HCT116 (cell line): Measurements from ENCODE around the gene TCERG1L. TPM values are rescaled to one million over a fixed set of nuclear protein-coding genes. Genes with fewer than 3 reads are reported as not detected.

ENCODE experiments used
- ATAC-seq: fragments of 200-7000 bp; cut with Tn5 transposase; 2 replicates; pipeline ENCODE4 v1.9.1; 2020; ENCODE audit warnings: mild to moderate bottlenecking, moderate library complexity
- BruUV-seq: library from RNA; stranded (reverse); fragments of 400-500 nt; replicated peaks from 2 replicates; lab custom pipeline; 2021; lab: Mats Ljungman, UMichigan
- CTCF ChIA-PET: fragments of 300-600 bp; sonication (Branson Sonifier 250); formaldehyde crosslinking; loops from one replicate; lab custom pipeline; 2021; ENCODE audit warnings: antibody characterized with exemption; lab: Charles Lee
- POLR2A ChIA-PET: fragments of 300-600, 350-600 bp; sonication (Branson Sonifier 250); formaldehyde crosslinking; loops from one replicate; lab custom pipeline; 2021; ENCODE audit warnings: antibody characterized with exemption; lab: Charles Lee
- RAD21 ChIA-PET, 2 experiments: fragments of 300-600 bp; sonication (Branson Sonifier 250); formaldehyde crosslinking; loops; one replicate each; lab custom pipeline; 2023; ENCODE audit warnings: low total read pairs in 2 of 2; ENCODE audit not compliant: uncharacterized antibody in 2 of 2, unreplicated experiment in 2 of 2, low non-redundant PET in 1 of 2; lab: Charles Lee
- DNase-seq: peaks from one replicate; pipeline ENCODE4 v3.0.0-alpha.2; 2010; ENCODE audit warnings: low read depth, low spot score
- H2AFZ ChIP-seq: fragments of 200-600 bp; shearing (Covaris generic), sonication (generic); 2 replicates; pipeline ENCODE4 v1.6.1; 2017; ENCODE audit warnings: low read depth, mixed run types, mixed read lengths, antibody characterized with exemption, low read length; ENCODE audit not compliant: poor library complexity, severe bottlenecking
- H3K27ac ChIP-seq: 2 replicates; pipeline ENCODE4 v1.5.1; 2012; ENCODE audit warnings: low read depth, low read length
- H3K27me3 ChIP-seq: fragments of 200-600 bp; sonication (generic); 2 replicates; pipeline ENCODE4 v1.6.1; 2016; ENCODE audit warnings: mixed run types, low read length, mixed read lengths; ENCODE audit not compliant: insufficient read depth
- H3K36me3 ChIP-seq, 2 experiments: fragments of 200-500 bp in 1 of 2; fragments of 200-600 bp in 1 of 2; sonication (Bioruptor generic) in 1 of 2; sonication (generic) in 1 of 2; 2 replicates each; pipeline versions ENCODE4 v1.5.1 to v1.6.1; 2014 to 2016; ENCODE audit warnings: low read length in 2 of 2, inconsistent platforms in 1 of 2, mixed read lengths in 1 of 2, mixed run types in 1 of 2; ENCODE audit not compliant: insufficient read depth in 2 of 2, control insufficient read depth in 1 of 2
- H3K4me1 ChIP-seq, 2 experiments: fragments of 200-600 bp in 1 of 2; sonication (generic) in 1 of 2; 2 replicates each; pipeline versions ENCODE4 v1.5.1 to v1.6.1; 2012 to 2017; ENCODE audit warnings: low read length in 2 of 2, inconsistent platforms in 1 of 2, mild to moderate bottlenecking in 1 of 2, mixed read lengths in 1 of 2, mixed run types in 1 of 2, moderate library complexity in 1 of 2; ENCODE audit not compliant: insufficient read depth in 2 of 2, control insufficient read depth in 1 of 2
- H3K4me2 ChIP-seq: fragments of 200-600 bp; sonication (generic); 2 replicates; pipeline ENCODE4 v1.6.1; 2017; ENCODE audit warnings: mixed run types, low read length, mixed read lengths
- H3K4me3 ChIP-seq, 2 experiments: fragments of 200-600 bp in 1 of 2; sonication (generic) in 1 of 2; replicated peaks in 1 of 2; 2 replicates each; pipeline ENCODE4 v1.5.1; 2011 to 2016; ENCODE audit warnings: low read length in 2 of 2, control low read depth in 1 of 2, low read depth in 1 of 2, mild to moderate bottlenecking in 1 of 2, mixed read lengths in 1 of 2, mixed run types in 1 of 2
- H3K79me2 ChIP-seq: fragments of 200-600 bp; sonication (generic); 2 replicates; pipeline ENCODE4 v1.6.1; 2017; ENCODE audit warnings: mild to moderate bottlenecking, mixed run types, low read length, moderate library complexity, mixed read lengths; ENCODE audit not compliant: insufficient read depth
- H3K9ac ChIP-seq: fragments of 200-600 bp; sonication (generic); 2 replicates; pipeline ENCODE4 v1.6.1; 2016; ENCODE audit warnings: low read length, mixed read lengths
- H3K9me2 ChIP-seq: fragments of 200-600 bp; sonication (generic), shearing (Covaris generic); 2 replicates; pipeline ENCODE4 v1.6.1; 2017; ENCODE audit warnings: mixed run types, mild to moderate bottlenecking, moderate library complexity; ENCODE audit not compliant: insufficient read depth
- H3K9me3 ChIP-seq, 2 experiments: fragments of 200-500 bp in 1 of 2; fragments of 200-600 bp in 1 of 2; sonication (Bioruptor generic) in 1 of 2; sonication (generic) in 1 of 2; 2 replicates each; pipeline ENCODE4 v1.6.1; 2014 to 2017; ENCODE audit warnings: low read length in 2 of 2, mixed read lengths in 2 of 2, inconsistent platforms in 1 of 2, low read depth in 1 of 2, mild to moderate bottlenecking in 1 of 2, mixed run types in 1 of 2, moderate library complexity in 1 of 2; ENCODE audit not compliant: control insufficient read depth in 1 of 2, insufficient read depth in 1 of 2
- H4K20me1 ChIP-seq: fragments of 200-600 bp; sonication (generic), shearing (Covaris generic); 2 replicates; pipeline ENCODE4 v1.6.1; 2017; ENCODE audit warnings: mixed run types, mild to moderate bottlenecking, moderate library complexity; ENCODE audit not compliant: insufficient read depth
- ATF3 ChIP-seq: IDR thresholded peaks from 2 replicates; pipeline ENCODE4 v1.6.1; 2012
- POLR2A ChIP-seq: IDR thresholded peaks from 2 replicates; pipeline ENCODE4 v1.7.0; 2011; ENCODE audit warnings: borderline replicate concordance; ENCODE audit not compliant: insufficient read depth, insufficient read length; ENCODE audit errors: extremely low read depth
- RAD21 ChIP-seq: IDR thresholded peaks from 2 replicates; pipeline ENCODE4 v1.6.1; 2012; ENCODE audit warnings: low read depth, mild to moderate bottlenecking
- SRF ChIP-seq: IDR thresholded peaks from 2 replicates; pipeline ENCODE4 v1.6.1; 2012; ENCODE audit warnings: low read depth
- TCF7L2 ChIP-seq: IDR thresholded peaks from 2 replicates; pipeline ENCODE4 v1.7.0; 2011; ENCODE audit warnings: borderline replicate concordance, inconsistent platforms; ENCODE audit not compliant: insufficient read depth, insufficient read length; ENCODE audit errors: extremely low read depth
- ZBTB33 ChIP-seq: IDR thresholded peaks from 2 replicates; pipeline ENCODE4 v1.6.1; 2011; ENCODE audit warnings: mild to moderate bottlenecking, low read length, moderate library complexity; ENCODE audit not compliant: insufficient replicate concordance; ENCODE audit errors: extremely low read depth
- intact Hi-C: fragments of 100-400 bp; cut with micrococcal nuclease; formaldehyde crosslinking; loops from 2 replicates; pipeline ENCODE4 v1.10.0; 2022
- total RNA-seq: library from RNA; stranded (reverse); gene quantifications from one replicate; pipeline ENCODE4 v1.2.1, GENCODE V29; 2021; ENCODE audit not compliant: unreplicated experiment

TCERG1L gene
- total RNA-seq, 1 experiment from 2014 or later: not detected

- no TSS peak for BruUV-seq
- no peaks in the 10 kb centered on the region for H3K9me2 ChIP-seq
- H3K9me3 ChIP-seq: no peaks in the 10 kb centered on the region
- no peak overlapping the region for H3K4me3 ChIP-seq
- no peak overlapping the region for H3K9ac ChIP-seq
- no peak overlapping the region for H3K27ac ChIP-seq
- H3K27me3 ChIP-seq: no peaks in the 10 kb centered on the region
- intact Hi-C loops: no loop called here
- ChIA-PET RAD21 (no interaction called here), POLR2A (no interaction called here), CTCF (no interaction called here)
- H3K36me3 ChIP-seq: no peaks in the 10 kb centered on the region
- H3K4me2 ChIP-seq: no peak overlapping the region
- H3K4me1 ChIP-seq: peaks cover 9 to 11% of the 10 kb centered on the region in 2 experiments; a peak in 3 of 4 replicates
- no peak for DNase-seq
- H2AFZ ChIP-seq: no peak overlapping the region
- ATAC-seq: no peak
- TF ChIP-seq POLR2A: no peak
- TF ChIP-seq TCF7L2: no peak
- TF ChIP-seq SRF: no peak
- TF ChIP-seq ATF3: no peak
- no peak for TF ChIP-seq RAD21
- TF ChIP-seq, all 23 proteins: peak for 0
- Histone ChIP-seq H3K79me2 (no peaks in the 10 kb centered on the region), H4K20me1 (no peaks in the 10 kb centered on the region)
Observed at GRCh38 chr10:131089861-131090260, 221.7 kb downstream of the TCERG1L start.

- Histone ChIP-seq H3K9ac (no peak overlapping the region), H3K4me1 (peaks cover 4 to 7% of the 10 kb centered on the region in 2 experiments; a peak in 2 of 4 replicates), H3K27ac (no peak overlapping the region), H3K4me2 (no peak overlapping the region), H3K9me2 (no peaks in the 10 kb centered on the region), H3K9me3 (no peaks in the 10 kb centered on the region), H3K27me3 (no peaks in the 10 kb centered on the region), H3K4me3 (no peak overlapping the region), H2AFZ (no peak overlapping the region), H4K20me1 (no peaks in the 10 kb centered on the region), H3K36me3 (no peaks in the 10 kb centered on the region), H3K79me2 (no peaks in the 10 kb centered on the region)
- ATAC-seq (no peak), DNase-seq (no peak)
- BruUV-seq: no TSS peak
- ChIA-PET POLR2A (no interaction called here), CTCF (no interaction called here), RAD21 (no interaction called here)
- intact Hi-C loops: no loop called here
- no peak for TF ChIP-seq ZBTB33
- TF ChIP-seq POLR2A: no peak
Observed at GRCh38 chr10:131089150-131089549, 222.4 kb downstream of the TCERG1L start.
